Astrocyte of the spinal cord (primary cell): ENCODE measurements around the gene DUSP15.

Source experiments
- DNase-seq: peaks from one replicate; pipeline ENCODE4 v3.0.0; 2011; ENCODE audit warnings: low read depth, low spot score
- H3K4me3 ChIP-seq: 2 replicates; pipeline ENCODE4 v1.5.1; 2011; ENCODE audit warnings: low read depth, mild to moderate bottlenecking, low read length, moderate library complexity
- in situ Hi-C: cut with HindIII; loops from 2 replicates; pipeline ENCODE4 v1.10.0; 2017; ENCODE audit warnings: low sequenced_read_pairs
- TF ChIP-seq, protein P1 (sequence below): IDR thresholded peaks from 2 replicates; pipeline ENCODE4 v1.5.1; 2012; ENCODE audit warnings: low read depth, mild to moderate bottlenecking, low read length, inconsistent platforms

Gene DUSP15

DNA sequence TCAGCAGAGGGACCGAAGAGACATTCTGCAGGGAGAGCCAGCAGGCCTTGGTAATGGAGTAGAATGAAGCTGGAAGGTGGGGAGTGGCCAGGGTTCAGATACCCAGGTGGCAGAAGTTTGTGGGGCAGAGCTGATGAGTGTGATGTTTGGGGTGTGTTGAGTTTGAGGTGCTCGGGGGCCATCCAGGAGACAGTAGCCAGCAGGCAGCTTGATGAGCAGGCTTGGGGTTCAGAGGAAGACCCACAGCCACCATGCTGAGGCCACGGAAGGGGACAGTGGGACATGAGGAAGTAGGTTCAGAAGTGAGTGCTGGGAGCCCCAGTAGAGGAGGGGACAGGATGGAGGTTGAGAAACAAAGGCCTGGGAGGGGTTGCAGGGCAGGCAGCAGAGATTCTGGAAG, 13.8 kb downstream of the DUSP15 start:
- DNase-seq = no peak
- TF ChIP-seq, protein P1, sequence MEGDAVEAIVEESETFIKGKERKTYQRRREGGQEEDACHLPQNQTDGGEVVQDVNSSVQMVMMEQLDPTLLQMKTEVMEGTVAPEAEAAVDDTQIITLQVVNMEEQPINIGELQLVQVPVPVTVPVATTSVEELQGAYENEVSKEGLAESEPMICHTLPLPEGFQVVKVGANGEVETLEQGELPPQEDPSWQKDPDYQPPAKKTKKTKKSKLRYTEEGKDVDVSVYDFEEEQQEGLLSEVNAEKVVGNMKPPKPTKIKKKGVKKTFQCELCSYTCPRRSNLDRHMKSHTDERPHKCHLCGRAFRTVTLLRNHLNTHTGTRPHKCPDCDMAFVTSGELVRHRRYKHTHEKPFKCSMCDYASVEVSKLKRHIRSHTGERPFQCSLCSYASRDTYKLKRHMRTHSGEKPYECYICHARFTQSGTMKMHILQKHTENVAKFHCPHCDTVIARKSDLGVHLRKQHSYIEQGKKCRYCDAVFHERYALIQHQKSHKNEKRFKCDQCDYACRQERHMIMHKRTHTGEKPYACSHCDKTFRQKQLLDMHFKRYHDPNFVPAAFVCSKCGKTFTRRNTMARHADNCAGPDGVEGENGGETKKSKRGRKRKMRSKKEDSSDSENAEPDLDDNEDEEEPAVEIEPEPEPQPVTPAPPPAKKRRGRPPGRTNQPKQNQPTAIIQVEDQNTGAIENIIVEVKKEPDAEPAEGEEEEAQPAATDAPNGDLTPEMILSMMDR = no peak
- in situ Hi-C loops = no loop called here
- H3K4me3 ChIP-seq = no peak overlapping the region

DNA sequence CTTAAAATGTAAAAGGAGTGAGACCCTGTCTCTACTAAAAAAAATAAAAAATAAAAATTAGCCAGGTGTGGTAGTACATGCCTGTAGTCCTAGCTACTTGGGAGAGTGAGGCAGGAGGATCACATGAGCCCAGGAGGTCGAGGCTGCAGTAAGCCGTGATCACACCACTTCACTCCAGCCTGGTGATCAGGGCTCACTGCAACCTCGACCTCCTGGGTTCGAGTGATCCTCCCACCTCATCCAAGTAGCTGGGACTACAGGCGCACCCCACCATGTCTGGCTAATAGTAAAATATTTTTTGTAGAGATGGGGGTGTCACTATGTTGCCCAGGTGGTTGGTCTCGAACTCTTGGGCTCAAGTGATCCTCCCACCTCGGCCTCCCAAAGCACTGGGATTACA, 16.8 kb downstream of the DUSP15 start:
- TF ChIP-seq, protein P1 = no peak
- no peak overlapping the region for H3K4me3 ChIP-seq
- DNase-seq = no peak
- in situ Hi-C loops = no loop called here

DNA sequence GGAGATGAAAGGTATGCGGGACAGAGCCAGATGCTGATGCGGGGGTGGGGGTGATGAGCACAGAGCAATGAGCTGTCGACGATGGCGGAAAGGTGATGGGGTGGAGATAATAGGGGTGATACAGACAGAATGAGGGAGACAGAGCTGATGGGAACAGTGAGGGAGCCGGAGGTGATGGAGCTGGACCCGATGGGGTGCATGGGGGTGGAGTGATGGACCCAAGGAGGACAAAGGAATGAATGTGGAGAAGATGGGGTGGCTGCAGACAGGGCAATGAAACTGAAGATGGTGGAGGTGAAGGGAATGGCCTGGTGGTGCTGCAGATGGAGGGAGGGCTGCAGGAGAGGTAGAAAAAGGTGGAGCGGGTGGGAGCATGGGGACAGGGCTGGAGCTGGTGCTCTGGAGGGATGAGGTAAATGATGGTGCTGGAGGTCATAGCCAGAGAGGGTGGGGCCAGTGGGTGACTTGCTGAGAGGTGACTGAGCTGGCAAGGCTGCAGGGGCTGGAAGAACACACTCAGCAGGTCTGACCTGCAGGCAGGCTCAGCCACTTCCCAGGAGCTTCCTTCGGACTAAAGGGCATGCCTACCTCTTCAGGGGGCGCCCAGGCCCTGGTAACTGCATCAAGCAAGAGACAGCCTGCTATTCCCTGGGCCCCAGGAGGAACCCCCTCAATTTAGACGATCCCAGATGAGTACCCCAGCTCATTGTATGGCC, 18.9 kb downstream of the DUSP15 start:
- TF ChIP-seq, protein P1 = no peak
- no peak overlapping the region for H3K4me3 ChIP-seq
- DNase-seq = no peak
- in situ Hi-C loops = no loop called here

DNA sequence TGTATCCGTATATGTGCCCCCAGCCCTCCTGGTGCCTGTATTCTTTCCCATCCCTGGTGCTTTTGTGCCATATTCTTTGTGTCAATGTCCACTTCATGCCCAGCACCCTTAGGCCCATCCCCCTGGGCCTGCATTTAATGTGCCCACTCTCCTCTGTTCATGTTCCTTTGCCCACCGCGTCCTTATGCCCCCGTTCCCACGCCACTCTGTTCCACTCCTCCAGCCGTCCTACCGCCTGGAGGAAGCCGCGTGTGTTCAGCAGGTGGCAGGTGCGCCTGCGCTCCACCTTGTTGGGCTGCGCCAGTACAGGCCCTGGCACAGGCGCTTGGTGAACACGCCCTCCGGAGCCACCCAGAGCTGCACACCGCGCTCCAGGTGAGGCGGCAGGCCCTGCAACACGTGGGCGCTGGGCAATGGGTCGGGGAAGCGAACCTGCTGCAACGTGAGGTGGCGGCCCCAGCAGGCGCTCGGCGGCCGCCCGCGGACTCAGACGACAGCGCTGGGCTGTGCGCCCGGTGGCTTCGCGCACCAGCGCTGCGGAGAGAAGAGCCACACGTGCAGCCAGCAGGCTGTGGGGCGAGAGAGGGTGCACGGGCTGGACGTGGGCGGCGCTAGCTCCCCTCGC, 20.9 kb downstream of the DUSP15 start:
- no peak for DNase-seq
- TF ChIP-seq, protein P1 = no peak
- in situ Hi-C loops = no loop called here

DNA sequence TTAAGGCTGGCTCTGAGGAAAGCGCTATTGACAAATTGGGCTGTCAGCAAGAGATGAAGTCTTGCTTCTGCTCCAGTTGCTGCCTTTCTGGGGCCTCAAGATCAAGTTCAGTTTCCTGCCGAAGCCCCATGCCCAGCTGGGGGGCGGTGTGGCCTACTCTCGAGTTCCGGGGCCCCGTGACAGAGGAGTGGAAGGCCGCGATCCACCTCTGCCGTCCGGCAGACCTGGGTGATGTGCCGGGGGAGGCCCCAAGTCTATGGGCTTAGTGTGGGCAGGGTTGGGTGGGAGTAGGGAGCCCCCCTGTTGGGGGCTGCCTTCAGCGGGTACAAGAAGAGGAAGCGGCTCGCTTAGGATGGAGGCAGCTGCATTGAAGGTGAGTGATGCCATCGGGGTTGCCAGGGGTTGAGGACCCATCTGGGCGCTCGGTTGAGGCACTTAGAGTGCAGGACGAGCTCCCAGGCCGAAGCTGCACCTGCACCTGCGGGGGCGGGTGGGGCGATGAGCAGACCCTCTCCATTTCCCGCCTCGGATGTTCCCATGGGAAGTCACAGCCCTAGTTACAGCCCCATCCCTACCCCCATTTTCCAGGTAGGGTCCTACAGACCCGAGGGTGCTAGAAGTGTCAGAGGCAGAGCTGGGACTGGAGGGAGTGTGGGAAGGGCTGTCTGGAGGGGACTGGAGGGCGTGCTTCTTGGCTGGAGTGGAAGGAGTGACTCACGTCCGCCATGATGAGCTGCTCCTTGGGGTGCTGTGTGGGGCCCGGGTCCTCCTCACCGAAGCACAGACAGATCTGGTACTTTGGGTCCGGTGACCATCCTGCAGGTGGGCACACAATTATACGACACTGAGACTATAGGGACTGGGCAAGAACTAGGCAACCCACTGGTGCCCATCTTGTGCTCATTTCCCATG, 22.0 kb downstream of the DUSP15 start:
- TF ChIP-seq, protein P1 = no peak
- no peak overlapping the region for H3K4me3 ChIP-seq
- in situ Hi-C loops = no loop called here
- no peak for DNase-seq

More for the DNA sequence above, 20.9 kb downstream of the DUSP15 start:
- H3K4me3 ChIP-seq = no peak overlapping the region

DNA sequence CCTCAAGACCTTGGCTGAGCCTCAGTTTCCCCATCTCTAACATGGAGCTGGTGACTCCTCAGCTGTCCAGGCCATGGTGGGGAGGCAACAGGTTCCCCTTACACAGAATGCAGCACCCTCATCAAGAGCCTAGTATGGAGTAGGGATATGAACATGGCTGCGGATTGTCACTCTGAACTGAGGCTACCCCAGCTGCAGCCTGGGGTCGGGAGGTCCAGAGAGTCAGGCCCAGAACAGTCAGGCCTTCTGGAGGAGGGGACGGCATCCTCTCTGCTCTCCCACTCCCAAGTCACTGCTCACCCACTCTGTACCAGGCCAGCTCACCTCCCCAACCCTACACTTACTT, 23.6 kb downstream of the DUSP15 start:
- in situ Hi-C loops = no loop called here
- H3K4me3 ChIP-seq = no peak overlapping the region
- no peak for DNase-seq
- TF ChIP-seq, protein P1 = no peak
